GM20431 (cell line): ENCODE results near the gene ROBO3.

ENCODE experiments used
- in situ Hi-C: fragments of 300-500 bp; cut with MseI, MboI; formaldehyde crosslinking; loops from one replicate; pipeline ENCODE4 v1.15.0; 2020; ENCODE audit warnings: low sequenced_read_pairs; ENCODE audit not compliant: unreplicated experiment

Gene ROBO3

GRCh38 chr11:124872280-124872679 is 7.0 kb downstream of the ROBO3 start:
- in situ Hi-C loops = no loop called here

GRCh38 chr11:124872741-124873140 is 7.5 kb downstream of the ROBO3 start:
- in situ Hi-C loops = no loop called here

GRCh38 chr11:124873951-124874350 is 8.7 kb downstream of the ROBO3 start:
- in situ Hi-C loops = no loop called here

GRCh38 chr11:124874571-124875255 is 9.5 kb downstream of the ROBO3 start:
- in situ Hi-C loops = no loop called here

GRCh38 chr11:124875401-124875800 is 10.2 kb downstream of the ROBO3 start:
- in situ Hi-C loops = no loop called here

- in situ Hi-C loops = no loop called here
Measured at GRCh38 chr11:124875943-124876817, 10.9 kb downstream of the ROBO3 start.

GRCh38 chr11:124876818-124877630 is 11.8 kb downstream of the ROBO3 start:
- in situ Hi-C loops = no loop called here

GRCh38 chr11:124877631-124877909 is 12.3 kb downstream of the ROBO3 start:
- in situ Hi-C loops = no loop called here

GRCh38 chr11:124877910-124878758 is 12.9 kb downstream of the ROBO3 start:
- in situ Hi-C loops = no loop called here

GRCh38 chr11:124878759-124879492 is 13.7 kb downstream of the ROBO3 start:
- in situ Hi-C loops = no loop called here

GRCh38 chr11:124879493-124880289 is 14.5 kb downstream of the ROBO3 start:
- in situ Hi-C loops = no loop called here

GRCh38 chr11:124880290-124880611 is 15.0 kb downstream of the ROBO3 start:
- in situ Hi-C loops = no loop called here

GRCh38 chr11:124880958-124881357 is 15.7 kb downstream of the ROBO3 start:
- in situ Hi-C loops = no loop called here

GRCh38 chr11:124882339-124883071 is 17.3 kb downstream of the ROBO3 start:
- in situ Hi-C loops = no loop called here

- in situ Hi-C loops = no loop called here
Measured at GRCh38 chr11:124884340-124884739, 19.1 kb downstream of the ROBO3 start.

- in situ Hi-C loops = no loop called here
Measured at GRCh38 chr11:124884869-124885479, 19.7 kb downstream of the ROBO3 start.

- in situ Hi-C loops = no loop called here
Measured at GRCh38 chr11:124886476-124886875, 21.2 kb downstream of the ROBO3 start.
